ENCODE results near the gene AIP.
"Not testable (repeated sequence)": the region's sequence is repeated elsewhere in the genome, so short reads cannot be mapped to it uniquely, and the experiment has no call there.

The AIP gene

GRCh38 chr11:67483831-67484665, 1.2 kb downstream of the AIP start:
- DNase-seq (peak; percentile 75), ATAC-seq (ENCODE audit: insufficient read depth, low read depth) (peak; percentile 46)
- Histone ChIP-seq H3K9me3 (ENCODE audit: insufficient read depth, low read length, severe bottlenecking) (no peaks in the 10 kb centered on the region), H3K4me2 (ENCODE audit: insufficient read depth, low read length) (peak overlapping the region; percentile 76), H3K36me3 (ENCODE audit: insufficient read depth, low read length) (peaks cover 40% of the 10 kb centered on the region), H3K4me1 (ENCODE audit: insufficient read depth, low read length) (peaks cover 44% of the 10 kb centered on the region), H3K4me3 (ENCODE audit: low read depth in 1 of 2, low read length in 2 of 2) (peak overlapping the region; percentile 28 to 68), H3K9ac (ENCODE audit: low read depth, low read length) (peak overlapping the region; percentile 95), H3K79me2 (ENCODE audit: insufficient read depth, low read length) (peaks cover 46% of the 10 kb centered on the region), H4K20me1 (ENCODE audit: insufficient read depth, low read length) (peaks cover 22% of the 10 kb centered on the region), H3K27me3 (ENCODE audit: insufficient read depth, low read length, poor library complexity) (no peaks in the 10 kb centered on the region), H2AFZ (ENCODE audit: low read depth, low read length) (peak overlapping the region; percentile 28), H3K27ac (ENCODE audit: low read length) (peak overlapping the region; percentile 99)
- TF ChIP-seq EZH2 (IDR thresholded peaks at IDR 0.05; ENCODE audit: borderline replicate concordance, low read depth, low read length, severe bottlenecking) (no peak), CTCF (IDR thresholded peaks at IDR 0.05; ENCODE audit: borderline replicate concordance, extremely low read depth, low read length, poor library complexity, severe bottlenecking) (no peak)

DNA sequence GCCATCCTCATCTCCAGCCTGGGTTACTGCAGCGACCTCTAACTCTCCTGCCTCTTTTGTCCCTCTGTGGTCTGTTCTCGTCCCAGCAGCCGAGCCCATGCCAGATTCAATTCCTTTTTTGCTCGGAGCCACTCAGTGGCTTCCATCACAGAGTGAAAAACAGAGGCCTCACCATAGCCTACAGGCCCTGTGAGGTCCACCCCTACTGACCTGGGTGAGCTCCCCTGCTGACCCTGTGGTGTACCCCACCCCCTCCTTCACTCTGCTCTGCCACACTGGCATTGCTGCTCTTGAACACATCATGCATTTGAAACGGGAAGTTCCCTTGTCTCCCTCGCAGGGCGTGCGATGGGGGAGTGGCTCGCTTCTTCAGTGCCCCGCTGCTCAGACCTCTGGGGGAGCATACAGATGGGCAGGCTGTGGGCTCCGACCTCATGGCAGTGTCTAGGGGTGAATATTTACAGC, 2.1 kb downstream of the AIP start:
- Histone ChIP-seq H3K27me3 (ENCODE audit: insufficient read depth, low read length, poor library complexity) (no peaks in the 10 kb centered on the region), H3K4me1 (ENCODE audit: insufficient read depth, low read length) (peaks cover 44% of the 10 kb centered on the region), H2AFZ (ENCODE audit: low read depth, low read length) (0 out of 2 replicates have a peak overlapping the region, but pooled peaks have one; percentile 5), H3K36me3 (ENCODE audit: insufficient read depth, low read length) (peaks cover 48% of the 10 kb centered on the region), H3K79me2 (ENCODE audit: insufficient read depth, low read length) (peaks cover 46% of the 10 kb centered on the region), H3K27ac (ENCODE audit: low read length) (peak overlapping the region; percentile 99), H3K4me2 (ENCODE audit: insufficient read depth, low read length) (peak overlapping the region; percentile 76), H3K9ac (ENCODE audit: low read depth, low read length) (peak overlapping the region; percentile 95), H3K4me3 (ENCODE audit: low read depth in 1 of 2, low read length in 2 of 2) (peak overlapping the region; percentile 28 to 68; a peak in 3 of 4 replicates), H4K20me1 (ENCODE audit: insufficient read depth, low read length) (peaks cover 24% of the 10 kb centered on the region), H3K9me3 (ENCODE audit: insufficient read depth, low read length, severe bottlenecking) (no peaks in the 10 kb centered on the region)
- DNase-seq = peak; percentile 68
- no peak for ATAC-seq (ENCODE audit: insufficient read depth, low read depth)
- TF ChIP-seq EZH2 (IDR thresholded peaks at IDR 0.05; ENCODE audit: borderline replicate concordance, low read depth, low read length, severe bottlenecking) (no peak), CTCF (IDR thresholded peaks at IDR 0.05; ENCODE audit: borderline replicate concordance, extremely low read depth, low read length, poor library complexity, severe bottlenecking) (no peak)

DNA sequence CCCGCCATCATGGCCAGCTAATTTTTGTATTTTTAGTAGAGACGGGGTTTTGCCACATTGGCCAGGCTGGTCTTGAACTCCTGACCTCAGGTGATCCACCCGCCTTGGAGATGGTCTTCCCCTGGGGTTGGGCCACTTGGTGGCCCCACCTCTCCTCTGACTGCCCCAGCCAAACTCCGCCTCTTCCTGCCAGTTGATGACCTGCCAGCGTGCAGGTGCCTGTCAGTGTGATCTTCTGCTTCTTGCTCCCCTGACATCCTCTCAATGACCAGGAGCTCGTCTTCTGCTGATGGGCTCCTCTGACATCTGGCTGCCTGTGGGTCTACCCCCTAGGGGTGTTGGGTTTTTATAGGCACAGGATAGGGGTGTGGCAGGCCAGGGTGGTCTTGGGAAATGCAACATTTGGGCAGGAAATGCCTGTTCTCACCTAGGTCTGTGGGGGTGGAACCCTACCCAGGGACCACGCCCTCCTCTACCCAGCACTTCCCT, 3.1 kb downstream of the AIP start:
- H3K27me3 ChIP-seq (ENCODE audit: insufficient read depth, low read length, poor library complexity); ATAC-seq (ENCODE audit: insufficient read depth, low read depth); H3K4me3 ChIP-seq (ENCODE audit: low read depth in 1 of 2, low read length in 2 of 2); H3K9me3 ChIP-seq (ENCODE audit: insufficient read depth, low read length, severe bottlenecking); H3K9ac ChIP-seq (ENCODE audit: low read depth, low read length); H2AFZ ChIP-seq (ENCODE audit: low read depth, low read length): not testable (repeated sequence)
- H3K79me2 ChIP-seq (ENCODE audit: insufficient read depth, low read length) = peaks cover 46% of the 10 kb centered on the region
- peak overlapping the region; percentile 21 for H3K27ac ChIP-seq (ENCODE audit: low read length)
- peak; percentile 43 for DNase-seq
- peaks cover 59% of the 10 kb centered on the region for H3K36me3 ChIP-seq (ENCODE audit: insufficient read depth, low read length)
- peaks cover 44% of the 10 kb centered on the region for H3K4me1 ChIP-seq (ENCODE audit: insufficient read depth, low read length)
- H3K4me2 ChIP-seq (ENCODE audit: insufficient read depth, low read length) = peak overlapping the region; percentile 76; the same call in 1 of the 2 replicates
- peaks cover 33% of the 10 kb centered on the region for H4K20me1 ChIP-seq (ENCODE audit: insufficient read depth, low read length)

Data from DND-41 (cell line).